Esophagus squamous epithelium (tissue), 4 donors: ENCODE measurements around the gene LPXN.

Experiments used
- CTCF ChIP-seq, 6 experiments: fragments of 450-650 bp in 4 of 6; fragments of 200-600 bp in 2 of 6; sonication (generic) in 2 of 6; IDR thresholded peaks; one replicate each; pipeline ENCODE4 v1.5.1; 2016 to 2019; ENCODE audit warnings: antibody characterized with exemption in 6 of 6, mild to moderate bottlenecking in 4 of 6, moderate library complexity in 4 of 6
- POLR2A ChIP-seq, 4 donors: fragments of 450-650 bp; IDR thresholded peaks; one replicate each; pipeline ENCODE4 v1.6.1; 2017; ENCODE audit warnings: antibody characterized with exemption in 4 of 4, mild to moderate bottlenecking in 4 of 4, moderate library complexity in 3 of 4

- TF ChIP-seq CTCF (IDR thresholded peaks at IDR 0.05) (no peak), POLR2A (IDR thresholded peaks at IDR 0.05) (no peak)
Observed at GRCh38 chr11:58573451-58574104, 2.1 kb downstream of the LPXN start.
